SH-SY5Y (cell line): ENCODE data around the gene MAST4.

Experiments used
- GATA2 ChIP-seq: IDR thresholded peaks from 2 replicates; pipeline ENCODE4 v1.6.1; 2011; ENCODE audit warnings: mild to moderate bottlenecking, low read depth, low read length
- GATA3 ChIP-seq: IDR thresholded peaks from 2 replicates; pipeline ENCODE4 v1.6.1; 2011; ENCODE audit warnings: low read depth, mild to moderate bottlenecking, low read length, moderate library complexity

GRCh38 chr5:66718374-66719002 is 122.3 kb downstream of the MAST4 start:
- TF ChIP-seq GATA2 (no peak), GATA3 (no peak)
